HG03457 (cell line): ENCODE data around the gene ATP2A3.

Experiments
- ATAC-seq: cut with Tn5 transposase; IDR thresholded peaks from one replicate; pipeline ENCODE4 v1.9.1; 2021; ENCODE audit warnings: moderate number of reproducible peaks; ENCODE audit not compliant: unreplicated experiment

The ATP2A3 gene

DNA sequence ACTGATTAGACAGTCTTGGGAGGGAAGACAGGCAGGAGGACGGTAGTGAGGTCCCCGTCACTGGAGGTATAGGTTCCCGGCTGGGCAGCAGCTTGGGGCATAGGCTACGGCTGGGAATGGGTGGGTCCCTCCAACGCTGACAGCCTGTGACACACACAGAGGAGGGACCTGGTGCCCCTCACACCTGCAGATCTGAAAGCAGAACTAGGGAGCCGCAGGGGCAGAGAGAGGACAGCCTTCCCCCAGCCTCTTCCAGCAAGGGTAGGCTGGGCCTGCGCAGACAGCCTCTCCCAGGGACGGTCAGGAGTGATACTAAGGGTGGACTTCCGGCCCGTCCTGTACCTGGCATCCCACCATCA, 49.9 kb downstream of the ATP2A3 start:
- ATAC-seq, result no peak

DNA sequence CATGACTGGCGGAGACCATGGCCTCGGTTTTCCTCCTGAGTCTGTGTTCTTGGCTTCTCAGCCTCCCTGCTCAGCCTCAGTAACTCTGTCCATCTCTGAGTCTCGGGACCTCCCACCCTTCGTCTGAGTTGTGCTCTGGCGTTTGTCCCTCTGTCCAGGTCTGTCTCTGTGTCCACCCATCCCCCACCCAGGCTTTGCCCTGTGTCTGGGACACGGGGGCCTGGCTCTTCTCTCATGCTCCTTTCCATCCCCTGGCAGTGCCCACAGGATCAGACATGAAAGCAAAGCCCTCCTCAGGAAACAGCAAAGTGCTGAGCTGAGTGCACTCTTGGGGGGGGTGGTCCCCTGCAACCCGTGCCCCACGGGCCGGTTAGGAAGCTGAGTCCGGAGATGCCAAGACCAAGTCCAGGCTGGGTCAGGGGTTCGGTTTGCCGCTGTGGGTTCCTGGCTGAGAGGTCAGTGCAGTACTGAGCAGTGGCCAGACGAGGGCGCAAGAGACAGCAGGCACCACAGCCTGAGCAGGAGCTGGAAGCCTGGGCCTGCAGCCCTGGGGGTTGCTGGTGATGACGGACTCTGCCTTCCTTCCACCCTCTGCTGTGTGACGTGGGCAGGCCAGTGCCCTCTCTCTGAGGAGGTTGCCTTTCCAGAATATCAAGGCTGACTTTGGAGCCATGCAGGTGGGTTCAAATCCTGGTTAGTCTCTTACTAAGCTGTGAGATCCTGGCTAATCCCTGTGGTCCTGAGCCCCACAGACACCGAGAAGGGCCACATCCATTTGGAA, 50.5 kb downstream of the ATP2A3 start:
- ATAC-seq, result no peak

DNA sequence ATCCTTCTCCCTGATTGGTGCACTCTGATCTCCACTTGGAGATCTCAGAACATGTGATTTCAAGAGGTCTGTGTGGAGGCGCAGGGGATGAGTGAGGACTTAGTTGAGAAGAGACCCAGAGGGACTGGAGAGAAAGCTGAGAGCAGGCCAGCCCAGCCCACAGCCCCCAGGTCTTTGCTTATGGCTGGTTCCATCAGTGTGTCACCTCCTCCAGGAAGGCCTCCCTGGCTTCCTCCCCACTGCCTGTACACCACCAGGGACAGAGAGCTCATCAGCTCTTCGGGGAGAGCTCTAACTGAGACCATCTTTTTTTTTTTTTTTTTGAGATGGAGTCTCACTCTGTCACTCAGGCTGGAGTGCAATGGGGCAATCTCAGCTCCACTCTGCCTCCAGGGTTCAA, 51.4 kb downstream of the ATP2A3 start:
- no peak for ATAC-seq

DNA sequence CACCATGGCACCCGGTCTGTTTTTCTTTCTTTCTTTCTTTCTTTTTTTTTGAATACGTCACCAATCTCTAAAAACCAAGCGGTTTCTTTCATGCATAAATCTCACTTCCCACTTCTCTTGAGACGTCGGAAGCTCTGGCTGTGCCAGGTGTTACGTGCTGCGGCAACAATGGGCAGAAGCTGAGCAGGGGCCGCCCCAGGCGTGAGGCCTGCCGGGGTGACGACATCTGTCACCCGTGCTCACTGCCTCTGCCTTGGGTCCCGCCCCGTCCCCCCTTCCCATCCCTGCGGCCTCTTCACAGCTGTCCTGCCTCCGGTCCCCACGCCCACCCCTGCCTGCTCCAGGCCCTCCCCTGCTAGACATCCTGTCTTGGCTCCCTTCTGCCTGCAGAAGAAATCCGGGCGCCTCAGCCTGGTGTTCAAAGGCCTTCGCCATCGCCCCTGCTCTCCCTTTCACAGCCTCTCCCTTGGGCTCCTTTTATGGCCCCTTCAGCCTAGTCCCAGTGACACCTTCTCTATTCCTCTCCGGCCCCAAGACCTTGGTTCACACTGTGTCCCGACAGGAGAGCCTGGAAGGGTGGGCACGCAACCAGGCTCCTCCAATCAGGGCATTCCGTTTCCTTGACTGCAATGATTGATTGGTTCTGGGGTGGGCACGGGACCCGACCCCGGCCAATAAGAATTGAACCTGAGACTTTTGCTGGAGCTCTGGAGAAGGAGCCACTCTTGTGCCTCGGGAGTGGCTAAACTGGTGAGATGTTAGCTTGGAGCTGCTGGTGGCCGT, 52.8 kb downstream of the ATP2A3 start:
- peak; percentile 46 for ATAC-seq

DNA sequence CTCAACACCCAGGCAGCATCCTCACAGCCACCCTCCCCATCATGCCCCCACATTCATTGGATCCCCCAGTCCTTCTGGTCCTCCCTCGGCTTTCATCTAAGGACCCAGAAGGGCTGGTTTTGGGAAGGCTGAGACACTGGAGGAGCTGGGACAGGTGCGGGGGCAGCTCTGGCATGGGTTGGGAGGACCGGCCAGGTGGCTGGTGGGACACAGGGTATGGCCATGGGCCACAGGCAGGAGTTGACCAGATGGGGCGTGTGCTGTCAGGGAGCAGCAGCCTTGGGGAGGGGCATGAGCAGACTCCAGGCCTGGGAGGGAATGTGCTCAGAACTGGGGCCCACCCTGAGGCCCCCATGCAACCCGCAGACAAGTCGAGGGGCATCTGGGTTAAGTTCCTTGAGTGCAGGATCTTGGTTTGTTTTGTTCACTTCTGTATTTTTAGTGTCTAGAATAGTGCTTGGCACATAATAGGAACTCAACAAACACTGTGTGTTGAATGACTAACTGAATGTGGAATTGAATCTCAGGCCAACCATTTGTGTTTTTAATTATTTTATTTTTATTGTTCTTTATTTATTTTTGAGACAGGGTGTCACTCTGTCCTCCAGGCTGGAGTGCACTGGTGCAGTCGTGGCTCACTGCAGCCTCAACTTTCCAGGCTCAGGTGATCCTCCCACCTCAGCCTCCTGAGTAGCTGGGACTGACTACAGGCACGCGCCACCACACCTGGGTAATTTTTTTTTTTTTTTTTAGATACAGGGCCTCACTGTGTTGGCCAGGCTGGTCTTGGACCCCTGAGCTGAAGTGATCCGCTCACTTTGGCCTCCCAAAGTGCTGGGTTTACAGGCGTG, 53.6 kb downstream of the ATP2A3 start:
- ATAC-seq, result no peak

DNA sequence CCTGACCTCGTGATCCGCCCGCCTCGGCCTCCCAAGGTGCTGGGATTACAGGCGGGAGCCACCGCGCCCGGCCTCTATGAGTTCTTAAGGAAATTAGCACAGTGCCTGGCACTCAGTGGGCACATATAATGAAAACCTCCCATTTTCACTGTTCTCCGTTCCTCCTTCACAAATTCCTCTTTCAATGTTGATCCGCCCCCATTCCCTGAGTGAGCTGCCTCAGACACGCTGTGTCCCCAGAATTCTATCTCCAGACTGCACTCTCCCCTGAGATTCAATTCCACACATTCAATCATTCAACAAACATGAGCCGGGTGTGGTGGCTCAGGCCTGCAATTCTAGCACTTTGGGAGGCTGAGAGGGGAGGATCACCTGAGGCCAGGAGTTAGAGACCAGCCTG, 55.0 kb downstream of the ATP2A3 start:
- no peak for ATAC-seq

DNA sequence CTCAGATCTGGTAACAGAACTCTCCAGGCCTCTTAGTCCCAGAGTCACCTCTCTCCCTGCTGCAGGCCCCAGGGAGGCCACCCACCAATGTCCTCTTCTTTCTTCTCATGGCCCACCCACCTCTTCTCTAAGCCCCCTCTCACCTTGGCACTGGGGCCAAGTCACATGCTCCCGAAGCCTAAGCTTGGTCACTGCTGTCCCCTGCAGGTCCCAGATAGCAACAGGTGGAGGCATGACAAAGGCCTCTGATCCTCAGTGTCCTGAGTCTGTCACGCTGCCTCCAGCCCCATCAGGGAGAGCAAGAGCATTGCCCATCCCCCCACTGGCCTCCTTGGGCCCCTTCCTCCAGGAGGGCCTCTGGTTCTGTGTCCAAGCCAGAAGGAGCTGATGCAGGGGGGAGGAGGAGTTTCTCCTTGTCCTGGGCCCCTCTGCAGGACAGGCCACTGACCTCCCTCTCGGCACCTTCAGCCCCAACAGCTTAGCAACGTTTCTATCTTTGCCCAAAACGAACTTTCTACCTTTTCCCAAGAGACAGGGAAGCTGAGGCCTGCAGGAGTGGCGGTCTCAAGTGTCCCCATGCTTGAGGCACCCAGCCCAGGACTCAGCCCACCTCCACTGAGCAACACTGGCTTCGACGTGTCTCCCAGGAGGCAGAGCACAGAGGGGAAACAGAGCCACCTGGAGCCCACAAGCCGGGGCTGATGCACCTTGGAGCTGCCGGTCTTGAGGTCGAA, 56.6 kb downstream of the ATP2A3 start:
- no peak for ATAC-seq

DNA sequence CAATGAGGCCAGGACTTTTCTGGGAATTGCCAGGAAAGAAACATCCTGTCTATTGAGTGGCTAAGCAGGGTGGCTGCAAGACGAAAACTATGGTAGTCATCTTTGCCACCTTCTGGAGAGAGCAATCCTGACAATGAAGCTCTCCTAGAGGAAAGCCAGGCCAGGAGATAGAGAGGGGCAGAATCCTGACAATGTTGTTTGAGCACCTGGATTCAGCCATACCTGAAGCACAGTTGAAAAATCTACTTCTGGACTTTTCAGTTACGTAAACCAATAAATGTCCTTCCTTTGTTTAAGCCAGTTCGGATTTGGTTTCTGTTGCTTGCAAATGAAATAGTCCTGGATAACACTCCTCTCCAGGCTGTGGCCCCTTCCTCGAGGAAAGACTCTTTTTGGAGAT, 57.4 kb downstream of the ATP2A3 start:
- no peak for ATAC-seq

DNA sequence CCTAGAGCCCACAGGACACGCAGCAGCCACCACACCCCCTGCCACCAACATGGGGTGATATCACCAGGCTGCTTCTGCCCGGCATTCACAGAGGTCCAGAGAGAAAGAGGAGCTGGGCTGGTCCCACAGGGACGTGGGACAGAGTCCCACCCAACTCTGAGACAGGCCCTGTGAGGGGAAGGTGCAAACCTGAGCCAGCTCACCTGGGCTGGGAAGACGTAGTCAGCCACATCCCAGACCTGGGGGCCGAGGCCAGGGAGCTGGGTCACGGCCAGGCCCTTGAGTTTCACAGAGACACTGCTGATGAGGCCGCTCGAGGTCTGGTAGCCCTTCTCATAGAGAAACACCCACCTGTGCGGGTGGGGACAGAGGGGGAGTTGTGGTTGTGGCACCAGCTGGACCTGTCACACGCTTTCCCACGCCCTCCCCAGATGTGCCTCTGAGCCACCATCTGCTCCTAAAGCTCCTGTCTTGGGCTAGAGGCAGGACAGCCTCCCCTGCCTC, 59.2 kb downstream of the ATP2A3 start:
- no peak for ATAC-seq

DNA sequence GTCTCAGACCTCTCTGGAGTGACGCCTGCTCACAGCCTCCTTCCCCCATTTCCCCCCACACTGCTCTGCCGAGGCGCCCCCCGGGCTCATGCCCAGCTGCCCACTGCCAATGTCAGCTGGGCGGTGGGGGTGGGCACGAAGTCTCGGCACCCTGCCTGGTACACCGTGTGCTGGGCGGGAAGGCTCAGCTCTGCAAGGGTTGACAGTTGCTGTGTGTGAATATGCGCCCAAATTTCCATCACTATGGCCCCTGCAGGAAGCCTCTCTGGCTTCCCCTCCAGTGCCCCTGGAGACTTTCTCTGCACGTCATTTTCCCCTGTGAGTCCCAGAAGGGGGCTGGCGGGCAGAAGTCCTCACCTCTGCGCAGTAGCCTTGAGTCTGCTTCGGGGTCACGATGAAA, 59.7 kb downstream of the ATP2A3 start:
- no peak for ATAC-seq

DNA sequence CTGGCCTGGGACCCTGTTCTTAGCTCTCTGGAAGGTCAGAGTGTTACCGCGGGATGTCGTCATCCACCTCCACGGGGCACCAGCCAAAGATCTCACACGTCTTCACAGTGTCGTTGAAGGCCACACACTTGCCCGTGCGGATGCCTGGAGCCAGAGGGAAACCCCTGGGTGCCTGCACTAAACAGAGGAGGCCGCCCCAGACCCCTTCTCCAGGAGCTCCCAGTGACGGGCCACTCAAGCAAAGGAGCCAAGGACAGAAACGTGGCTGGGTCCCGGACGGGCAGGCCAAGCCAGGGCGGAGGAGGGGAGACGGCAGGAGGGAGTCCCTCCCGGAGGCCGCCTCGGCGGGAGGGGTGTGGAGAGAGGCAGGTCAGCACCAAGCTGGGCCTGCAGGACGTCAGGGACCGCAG, 60.4 kb downstream of the ATP2A3 start:
- no peak for ATAC-seq

DNA sequence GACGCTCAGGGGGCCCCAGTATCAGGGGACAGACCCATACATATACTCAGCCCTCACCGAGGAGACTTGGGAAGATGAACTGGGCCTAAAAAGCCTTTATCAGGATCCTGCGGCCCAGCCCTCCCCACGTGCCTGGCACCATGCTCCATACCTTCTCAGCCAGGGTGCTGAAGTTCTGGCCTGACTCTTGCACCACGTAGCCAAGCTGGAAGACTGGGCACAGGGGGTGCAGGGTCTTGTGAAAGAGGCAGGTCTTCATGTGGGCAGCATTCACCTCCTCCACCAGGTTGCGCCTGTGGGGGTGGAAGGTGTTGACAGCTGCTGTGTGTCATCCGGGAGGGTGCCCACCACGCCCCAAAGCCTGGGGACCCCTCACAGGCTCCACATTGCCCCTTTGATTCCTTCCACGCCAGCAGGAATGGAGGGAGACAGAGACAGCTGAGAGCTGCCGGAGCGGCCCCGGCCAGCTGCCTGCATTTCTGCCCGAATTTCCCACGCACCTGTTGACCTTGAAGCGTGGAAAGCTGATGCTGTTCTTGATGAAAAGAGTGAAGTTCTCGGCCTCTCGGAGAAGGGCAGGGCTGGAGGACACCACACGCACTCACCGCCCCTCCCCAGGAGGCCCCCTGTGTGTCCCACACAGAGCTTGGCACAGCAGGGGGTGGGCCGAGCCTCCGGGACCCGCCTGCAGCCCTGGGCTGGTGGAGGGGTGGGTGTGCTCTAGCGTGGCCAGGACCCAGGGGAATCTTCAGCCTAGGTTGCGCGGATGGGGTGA, 61.0 kb downstream of the ATP2A3 start:
- no peak for ATAC-seq

DNA sequence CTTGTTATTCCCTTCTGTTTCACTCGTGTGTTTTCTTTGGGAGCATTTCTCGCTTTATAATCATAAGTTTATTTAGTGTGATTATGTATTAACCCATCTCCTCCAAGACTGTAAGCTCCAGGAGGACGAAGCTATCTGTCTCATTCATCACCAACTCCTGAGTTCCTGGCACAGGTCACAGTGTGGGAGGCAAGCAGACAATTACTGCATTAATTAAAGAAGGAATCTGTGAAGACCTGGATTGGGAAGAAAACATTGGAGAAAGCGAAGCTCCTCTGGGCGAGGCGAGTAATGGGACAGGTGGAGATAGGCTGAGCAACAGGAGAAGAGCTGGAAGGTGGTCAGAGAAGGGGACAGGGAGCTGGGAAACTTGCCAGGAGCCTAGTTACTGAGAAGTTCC, 63.6 kb downstream of the ATP2A3 start:
- ATAC-seq, result no peak

DNA sequence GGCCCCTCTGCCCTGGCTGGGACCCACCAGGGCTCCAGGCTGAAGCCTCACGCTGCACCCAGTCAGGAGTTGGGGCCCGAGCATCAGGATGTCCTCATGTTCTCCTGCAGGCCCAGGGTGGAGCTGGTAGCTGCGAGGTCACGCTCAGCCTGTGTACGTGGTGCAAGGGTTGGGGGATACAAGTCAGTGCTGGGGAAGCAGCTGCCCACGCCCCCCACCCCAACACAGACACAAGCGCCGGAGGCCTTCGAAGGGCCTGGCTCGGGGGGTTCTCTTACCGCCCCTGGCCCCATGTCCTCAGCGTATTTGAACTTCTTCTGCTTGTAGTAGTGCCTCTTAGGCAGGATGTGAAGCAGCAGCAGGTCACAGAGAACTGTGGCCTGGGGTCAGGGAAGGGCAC, 66.5 kb downstream of the ATP2A3 start:
- no peak for ATAC-seq

DNA sequence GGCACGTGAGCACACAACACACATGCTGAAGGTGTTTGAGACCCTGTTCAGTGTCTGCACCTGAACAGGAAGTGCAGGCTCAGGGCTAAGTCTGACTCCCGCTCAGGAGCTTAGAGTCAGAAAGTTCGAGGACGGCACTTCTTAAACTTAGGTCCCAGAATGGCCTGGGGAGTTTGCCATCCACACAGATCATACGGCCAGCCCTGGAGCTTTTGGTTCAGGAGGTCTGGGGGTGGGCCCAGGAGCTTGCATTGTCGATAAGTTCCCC, 67.3 kb downstream of the ATP2A3 start:
- no peak for ATAC-seq

DNA sequence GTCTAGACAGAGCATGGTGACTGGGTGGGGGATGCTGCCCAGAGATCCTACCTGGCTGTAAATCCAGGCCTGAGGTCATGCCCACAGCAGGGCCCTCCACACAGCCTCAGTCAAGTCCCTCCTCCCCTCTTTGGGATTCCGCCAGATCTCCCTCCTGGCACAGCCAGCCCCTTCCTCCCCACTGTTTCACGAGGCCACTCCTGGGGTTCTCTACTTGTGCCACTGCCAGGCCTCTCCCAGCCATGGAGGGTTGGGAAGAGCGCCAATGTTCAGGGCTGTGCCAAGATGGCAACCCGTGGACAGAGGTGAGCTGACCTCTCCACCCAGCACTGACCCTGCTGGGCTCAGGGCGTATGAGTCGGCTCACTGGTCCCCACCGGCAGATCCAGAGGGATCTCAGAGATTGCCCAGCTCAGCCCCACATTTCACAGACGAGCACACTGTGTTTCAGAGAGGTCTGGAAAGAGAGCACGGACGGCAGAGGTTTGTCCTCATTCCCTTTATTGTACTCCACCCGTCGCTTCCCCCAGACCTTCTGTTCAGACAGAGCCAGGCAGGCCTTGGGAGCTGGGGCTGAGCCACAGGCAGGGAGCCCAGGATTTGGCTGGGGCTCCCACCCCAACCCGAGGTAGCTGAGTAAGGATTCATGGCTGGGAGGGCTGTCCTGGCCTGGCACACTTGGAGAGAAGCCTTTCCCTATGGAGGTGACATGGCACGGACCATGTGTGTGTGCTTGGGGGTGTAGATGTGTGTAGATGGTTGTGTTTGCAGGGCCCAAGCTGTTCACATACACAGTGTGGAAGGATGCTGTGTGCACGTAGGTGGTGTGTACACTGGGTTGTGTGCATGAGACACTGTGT, 67.9 kb downstream of the ATP2A3 start:
- ATAC-seq, result no peak

DNA sequence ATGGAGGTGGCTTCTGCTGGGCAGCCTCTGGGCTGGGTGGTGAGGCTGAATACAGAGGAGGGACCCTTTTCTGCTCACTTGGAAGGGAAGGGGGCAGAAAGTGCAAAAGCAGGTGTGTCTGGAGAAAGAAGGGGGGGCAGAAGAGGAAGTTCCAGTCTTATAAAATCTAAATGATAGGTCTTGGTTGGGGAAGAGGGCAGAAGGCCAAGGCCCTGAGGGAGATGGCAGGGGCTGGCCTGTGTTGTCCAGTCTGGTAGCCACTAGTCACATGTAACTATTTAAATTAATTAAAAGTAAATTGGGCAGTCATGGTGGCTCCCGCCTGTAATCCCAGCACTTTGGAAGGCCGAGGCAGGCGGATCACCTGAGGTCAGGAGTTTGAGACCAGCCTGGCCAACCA, 68.9 kb downstream of the ATP2A3 start:
- no peak for ATAC-seq

DNA sequence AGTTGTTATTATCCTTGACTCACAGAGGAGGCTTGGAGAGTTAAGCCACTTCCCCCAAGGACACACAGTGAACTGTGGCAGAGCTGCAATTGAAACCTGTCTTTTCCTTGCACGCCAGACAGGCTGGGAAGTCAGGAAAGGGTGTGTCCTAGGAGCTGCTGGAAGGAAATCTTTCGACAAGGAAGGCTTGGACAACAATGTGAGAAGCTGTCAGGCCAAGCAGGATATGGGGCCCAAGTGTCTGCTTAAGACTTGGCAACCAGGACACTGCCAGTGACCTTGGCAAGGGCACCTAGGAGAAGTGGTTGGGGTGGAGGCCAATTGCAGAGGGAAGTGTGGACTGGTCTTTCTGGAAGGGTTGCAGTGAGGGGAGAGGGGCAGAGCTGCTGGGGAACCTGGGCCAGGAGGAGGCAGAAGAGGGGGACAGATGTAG, 69.3 kb downstream of the ATP2A3 start:
- no peak for ATAC-seq

DNA sequence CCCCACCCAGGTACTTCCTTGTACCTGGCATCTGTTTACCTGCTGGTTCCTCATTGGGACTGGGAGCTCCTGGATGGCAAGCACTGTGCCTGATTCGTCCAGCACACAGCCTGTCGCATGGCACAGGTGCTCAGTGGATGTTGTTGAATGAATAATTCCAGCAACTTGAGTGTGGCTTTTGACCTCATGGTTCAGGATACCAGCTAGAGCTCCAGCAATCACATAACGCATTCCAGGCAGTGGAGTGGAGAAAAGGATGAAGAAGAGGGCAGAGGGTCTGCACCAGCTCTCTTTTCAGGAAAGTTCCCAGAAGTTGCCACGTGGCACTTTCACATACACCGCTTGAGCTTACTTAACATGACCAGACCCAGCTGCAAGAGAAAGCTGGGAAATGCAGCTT, 70.0 kb downstream of the ATP2A3 start:
- ATAC-seq, result no peak
